CD4-positive, alpha-beta T cell treated with Interleukin-15 for 4 hours (primary cell): ENCODE results near the gene CAMTA1.

ENCODE experiments used
- DNase-seq: peaks from one replicate; pipeline ENCODE4 v3.0.0-alpha.2; 2020; ENCODE audit warnings: low spot score

CAMTA1 gene

GRCh38 chr1:7558481-7558880, 773.2 kb downstream of the CAMTA1 start:
- DNase-seq, result no peak

DNA sequence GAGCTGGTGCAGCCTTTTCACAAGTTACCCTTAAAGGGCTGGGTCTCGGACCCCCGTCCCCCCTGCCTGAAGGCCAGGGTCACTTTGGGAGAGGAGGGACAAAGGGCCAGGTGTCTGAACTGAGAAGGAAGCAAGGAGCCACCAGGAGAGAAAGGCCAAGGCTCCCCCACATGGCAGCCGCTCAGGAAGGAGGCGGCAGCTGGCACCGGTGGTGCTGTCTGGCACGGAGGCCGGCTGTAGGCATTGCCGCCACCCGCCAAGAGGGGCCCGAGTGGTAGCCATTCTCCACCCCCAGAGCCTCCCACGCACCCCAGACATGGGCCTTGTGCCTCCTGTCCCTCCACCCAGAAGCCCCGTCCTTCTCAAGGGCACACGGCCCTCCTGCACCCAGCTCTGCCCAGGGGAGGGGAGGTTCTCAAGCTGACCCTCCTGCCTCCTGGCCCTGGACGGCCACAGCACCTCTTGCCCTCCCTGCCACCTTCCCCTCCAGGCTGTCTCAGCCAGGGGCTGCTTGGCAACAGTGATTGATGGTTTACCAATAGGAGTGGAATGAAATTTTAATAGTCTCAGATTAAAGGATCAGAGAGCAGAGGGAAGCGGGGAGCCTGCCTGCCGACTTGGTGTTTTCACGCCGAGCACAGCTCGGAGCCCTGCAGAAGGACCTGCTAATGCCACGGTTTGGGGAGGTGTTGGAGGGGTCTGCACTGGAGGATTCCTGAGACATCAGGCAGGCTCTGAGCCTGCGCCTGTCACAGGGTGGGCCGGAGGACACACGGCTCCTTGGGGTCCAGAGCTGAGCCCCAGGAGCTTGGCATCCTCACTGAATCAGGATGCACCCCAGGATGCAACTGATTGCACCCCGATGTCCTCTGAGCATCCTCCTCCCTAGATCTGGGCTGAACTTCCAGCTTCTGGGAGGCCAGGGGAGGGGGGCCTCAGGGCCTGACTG, 773.9 kb downstream of the CAMTA1 start:
- DNase-seq, result no peak

DNA sequence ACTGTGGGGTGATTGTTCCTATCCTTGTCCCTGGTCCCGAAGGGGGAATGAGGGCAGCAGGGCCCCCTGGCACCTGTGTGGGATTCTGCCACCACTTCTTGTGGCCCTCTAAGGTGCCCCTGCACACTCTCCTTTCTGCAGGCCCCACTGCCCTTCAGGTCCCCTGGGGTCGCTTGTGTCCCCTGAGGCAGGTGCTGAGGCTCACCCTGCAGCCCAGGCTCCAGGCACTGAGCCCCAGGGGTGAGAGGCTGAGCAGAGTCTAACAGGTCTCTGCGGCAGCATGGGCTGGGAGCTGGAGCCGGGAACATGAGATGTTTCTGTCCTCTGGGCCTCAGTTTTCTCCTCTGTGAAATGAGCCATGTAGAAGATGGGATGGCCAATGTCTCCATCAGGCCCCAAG, 774.9 kb downstream of the CAMTA1 start:
- no peak for DNase-seq

- no peak for DNase-seq
Observed at GRCh38 chr1:7560601-7561181, 775.4 kb downstream of the CAMTA1 start.

DNA sequence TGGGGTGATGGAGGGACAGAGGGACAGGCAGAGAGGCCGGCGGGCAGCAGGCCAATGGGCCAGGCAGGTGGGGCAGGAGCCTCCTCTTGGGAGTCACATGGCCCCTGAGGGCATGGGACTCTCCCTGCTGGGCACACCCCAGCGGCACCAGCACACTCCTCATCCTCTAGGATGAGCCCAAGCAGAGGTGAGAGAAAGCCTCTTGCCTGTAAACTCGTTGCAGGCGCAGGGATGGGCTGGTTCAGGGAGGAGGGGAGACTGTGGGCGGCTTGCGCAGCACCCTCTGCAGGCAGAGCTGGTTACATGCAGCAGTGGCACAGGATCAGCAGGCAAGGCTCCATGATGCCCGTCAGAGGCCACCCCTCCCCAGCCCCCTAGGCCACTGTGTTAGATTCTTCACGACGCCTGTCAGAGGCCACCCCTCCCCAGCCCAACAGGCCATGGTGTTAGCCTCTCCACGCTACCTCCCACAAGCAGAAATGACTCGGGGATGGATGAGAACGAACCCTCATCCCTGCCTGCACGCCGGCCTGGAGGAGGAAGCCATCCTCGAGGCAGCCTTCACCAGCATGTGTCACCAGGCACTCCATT, 776.2 kb downstream of the CAMTA1 start:
- no peak for DNase-seq

DNA sequence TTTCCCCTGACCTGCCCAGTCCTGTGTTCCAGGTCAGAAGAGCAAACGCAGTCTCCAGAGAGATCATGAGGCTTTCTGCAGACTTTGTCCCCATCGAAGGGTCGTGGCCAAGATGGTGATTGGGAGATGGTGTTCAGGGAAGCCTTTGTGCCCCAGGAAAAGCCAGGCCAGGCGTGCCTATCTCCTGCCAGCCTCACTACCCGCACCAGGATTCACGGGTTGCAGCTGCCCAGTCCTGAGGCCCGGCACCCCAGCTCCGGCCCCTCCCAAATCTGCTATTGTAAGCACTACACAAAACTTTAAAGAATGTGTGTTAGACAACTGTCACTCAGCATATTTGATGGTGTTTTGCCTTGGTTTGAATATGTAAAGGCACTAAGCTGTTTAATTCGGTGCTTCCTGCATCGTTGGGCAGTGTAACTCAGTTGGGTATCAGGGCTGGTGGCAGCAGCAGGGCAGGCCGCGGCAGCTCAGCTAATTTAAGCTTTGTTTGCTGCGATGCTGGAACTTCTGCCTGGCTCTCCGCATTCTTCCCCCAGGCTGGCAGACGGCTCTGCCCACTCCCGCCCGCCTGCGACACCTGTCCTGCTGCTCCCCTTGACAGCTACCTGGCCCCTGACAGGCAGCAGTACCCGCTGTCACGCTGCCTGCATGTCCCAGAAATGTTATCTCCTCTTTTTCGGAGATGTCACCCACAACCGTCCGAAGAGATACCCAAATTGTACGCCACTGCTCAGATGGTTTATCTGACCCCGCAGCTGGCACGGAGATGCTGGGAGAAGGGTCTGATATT, 776.9 kb downstream of the CAMTA1 start:
- no peak for DNase-seq

DNA sequence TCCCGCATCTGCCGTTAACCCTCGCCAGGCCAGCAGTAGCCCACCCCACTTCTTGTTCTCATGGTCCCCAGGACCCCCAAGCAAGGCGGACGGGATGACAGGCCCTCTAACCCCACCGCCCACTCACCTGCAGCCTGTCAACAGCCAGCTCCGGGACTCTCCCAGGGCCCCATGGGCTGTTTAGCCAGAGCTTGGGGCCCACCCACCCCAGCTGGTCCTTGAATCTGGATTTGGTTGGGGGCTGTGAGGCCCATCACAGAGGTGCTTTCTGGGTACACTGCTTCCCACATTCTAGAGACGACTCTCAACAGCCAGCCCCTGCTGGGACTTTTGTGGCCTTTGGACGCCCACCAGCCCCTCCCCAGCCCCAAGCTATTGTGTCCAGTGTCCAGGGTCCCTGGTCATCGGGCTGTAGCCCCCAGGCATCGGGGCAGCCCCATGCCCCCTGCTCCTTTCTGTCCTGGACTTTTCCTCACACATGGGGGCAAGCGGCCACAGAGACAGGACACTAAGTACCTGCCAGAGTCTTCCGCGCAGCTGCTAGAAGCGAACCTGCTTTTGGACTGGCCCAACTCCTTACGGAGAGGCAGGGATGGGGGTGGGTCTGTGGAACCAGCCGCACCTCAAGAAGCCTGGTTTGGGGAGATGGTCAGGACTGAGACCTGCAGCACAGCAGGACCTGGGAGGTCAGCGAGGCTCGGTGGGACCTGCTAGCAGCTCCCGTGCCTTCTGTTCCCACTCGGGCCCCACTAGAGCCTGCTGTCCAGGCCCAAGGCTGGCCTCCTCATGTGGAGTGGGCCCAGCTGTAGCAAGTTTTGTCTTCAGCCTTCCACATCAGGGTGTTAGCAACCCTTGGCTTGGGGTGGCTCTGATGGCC, 777.7 kb downstream of the CAMTA1 start:
- DNase-seq, result no peak

GRCh38 chr1:7564137-7564536, 778.9 kb downstream of the CAMTA1 start:
- DNase-seq, result no peak

GRCh38 chr1:7565099-7565750, 780.0 kb downstream of the CAMTA1 start:
- no peak for DNase-seq

DNA sequence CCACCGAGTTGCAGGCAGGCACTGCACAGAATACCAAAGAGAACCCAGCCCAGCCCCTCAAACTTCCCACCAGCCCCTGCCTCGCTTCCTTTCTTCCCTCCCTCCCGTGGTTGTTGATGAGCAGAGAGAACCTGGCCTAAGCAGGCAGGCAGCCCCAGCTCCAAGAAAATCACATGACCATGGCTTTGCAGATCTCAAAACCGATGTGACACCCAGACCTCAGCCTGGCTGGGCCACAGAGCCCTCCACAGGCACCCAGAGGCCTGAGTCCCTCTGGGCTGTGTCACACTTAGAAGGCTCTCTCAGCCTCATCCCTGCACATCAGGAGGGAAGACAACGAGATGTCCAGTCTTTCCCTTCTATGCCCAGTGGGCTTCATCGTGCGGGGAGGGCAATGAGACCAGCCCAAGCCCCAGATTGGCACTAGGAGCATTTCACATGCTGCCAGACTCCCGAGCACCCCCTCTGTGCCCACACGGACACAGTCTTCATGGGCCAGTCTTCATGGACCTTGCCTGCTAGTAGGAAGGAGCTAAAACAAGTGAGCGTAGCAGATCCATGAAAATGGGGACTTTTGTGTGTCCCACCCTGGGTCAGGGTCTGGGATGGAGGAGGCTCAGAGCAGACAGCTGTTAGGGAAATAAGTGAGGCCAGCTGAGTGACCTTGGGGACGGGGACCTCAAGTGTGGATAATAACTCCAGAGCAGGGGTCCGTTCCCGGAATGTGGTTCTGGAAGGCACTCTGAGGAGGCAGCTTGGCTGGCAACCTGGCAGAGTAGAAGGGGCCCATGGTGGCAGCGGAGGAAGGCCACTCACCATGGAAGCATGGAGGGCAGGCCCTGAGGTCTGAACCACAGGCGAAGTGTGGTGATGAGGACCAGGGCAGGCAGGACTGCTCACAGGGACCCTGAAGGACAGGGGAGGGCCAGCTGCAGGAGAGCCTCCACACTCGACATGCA, 781.4 kb downstream of the CAMTA1 start:
- DNase-seq, result no peak

- no peak for DNase-seq
Observed at GRCh38 chr1:7567376-7567775, 782.1 kb downstream of the CAMTA1 start.

- DNase-seq, result no peak
Observed at GRCh38 chr1:7568053-7568452, 782.8 kb downstream of the CAMTA1 start.

DNA sequence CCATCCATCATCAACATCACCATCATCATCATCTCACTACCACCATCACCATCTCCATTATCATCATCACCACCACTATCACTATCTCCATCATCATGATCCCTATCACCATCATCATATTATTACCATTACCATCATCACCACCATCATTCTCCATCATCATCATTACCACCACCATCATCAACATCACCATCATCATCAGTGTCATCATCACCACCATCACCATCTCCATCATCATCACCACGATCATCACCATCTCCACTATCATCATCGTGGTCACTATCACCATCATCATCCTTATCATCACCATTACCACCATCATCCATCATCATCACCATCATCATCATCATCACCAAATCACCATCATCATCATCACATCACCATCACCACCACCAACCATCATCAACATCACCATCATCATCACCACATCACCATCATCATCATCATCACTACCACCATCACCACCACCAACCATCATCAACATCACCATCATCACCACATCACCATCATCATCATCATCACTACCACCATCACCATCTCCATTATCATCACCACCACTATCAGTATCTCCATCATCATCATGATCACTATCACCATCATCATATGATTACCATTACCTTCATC, 783.8 kb downstream of the CAMTA1 start:
- DNase-seq, result no peak

DNA sequence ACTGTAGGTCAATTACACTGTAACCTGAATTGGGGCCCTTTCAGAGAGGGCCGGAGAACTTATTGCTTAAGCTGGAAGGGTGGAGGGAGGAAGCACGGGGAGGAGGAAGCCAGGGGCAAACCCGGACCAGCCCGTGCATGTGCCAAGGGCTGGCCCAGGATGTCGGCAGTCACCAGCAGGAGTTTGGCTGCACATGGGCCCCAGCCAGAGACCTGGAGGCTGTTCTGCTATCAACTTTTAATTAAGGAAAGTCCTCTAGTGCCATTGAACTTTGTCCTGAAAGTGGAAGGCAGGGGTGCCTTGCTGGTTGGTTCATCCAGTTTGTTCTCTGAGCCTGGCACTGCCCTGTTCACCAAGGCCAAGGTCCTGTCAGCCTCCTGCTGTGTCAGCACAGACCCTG, 785.1 kb downstream of the CAMTA1 start:
- DNase-seq, result no peak

DNA sequence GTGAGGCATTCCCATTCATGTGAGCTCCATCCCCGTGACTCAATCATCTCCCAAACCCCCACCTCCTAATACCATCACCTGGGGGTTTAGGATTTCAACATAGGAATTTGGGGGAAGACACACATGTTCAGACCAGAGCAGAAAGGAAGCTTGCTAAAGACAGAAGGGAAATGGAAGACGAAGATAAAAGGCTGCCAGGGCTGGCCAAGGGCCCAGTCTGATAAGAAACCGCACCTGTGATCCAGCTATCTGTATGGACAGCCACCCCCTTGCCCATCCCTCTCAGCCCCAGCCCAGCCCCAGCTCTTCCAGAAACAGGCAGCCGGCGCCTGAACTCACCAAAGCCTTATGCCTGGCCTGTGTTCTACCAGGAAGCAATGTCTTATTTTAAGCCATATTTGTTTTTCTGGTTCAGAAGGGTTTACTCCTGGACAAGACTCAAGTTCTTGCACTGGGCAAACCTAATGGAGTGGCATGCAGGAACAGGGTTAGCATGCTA, 787.4 kb downstream of the CAMTA1 start:
- no peak for DNase-seq

GRCh38 chr1:7573481-7573880, 788.2 kb downstream of the CAMTA1 start:
- no peak for DNase-seq

GRCh38 chr1:7574121-7575040, 789.1 kb downstream of the CAMTA1 start:
- DNase-seq, result no peak

- DNase-seq, result no peak
Observed at GRCh38 chr1:7575041-7575400, 789.8 kb downstream of the CAMTA1 start.
